IMR-90 (cell line): Measurements from ENCODE around the gene EFCAB8.

ENCODE experiments used
- CEBPB ChIP-seq: IDR thresholded peaks from 2 replicates; pipeline ENCODE4 v1.6.1; 2012; ENCODE audit warnings: low read depth, low read length, improper control_type of control experiment
- FOS ChIP-seq: fragments of 150-350 bp; IDR thresholded peaks from 2 replicates; pipeline ENCODE4 v1.6.1; 2016; ENCODE audit warnings: low read depth, low read length
- MXI1 ChIP-seq: IDR thresholded peaks from 2 replicates; pipeline ENCODE4 v1.6.1; 2012; ENCODE audit warnings: low read depth, mild to moderate bottlenecking, low read length, moderate library complexity, borderline replicate concordance
- POLR2A ChIP-seq: IDR thresholded peaks from 2 replicates; pipeline ENCODE4 v1.6.1; 2012; ENCODE audit warnings: mild to moderate bottlenecking, low read depth, low read length
- RAD21 ChIP-seq: IDR thresholded peaks from 2 replicates; pipeline ENCODE4 v1.6.1; 2012; ENCODE audit warnings: low read length, improper control_type of control experiment
- SMC3 ChIP-seq: fragments of 150-350 bp; IDR thresholded peaks from 2 replicates; pipeline ENCODE4 v1.6.1; 2016; ENCODE audit warnings: low read depth, mild to moderate bottlenecking, antibody characterized with exemption, low read length, moderate library complexity
- TF ChIP-seq, protein P1 (sequence below): conservative IDR thresholded peaks from 2 replicates; pipeline ENCODE4 v1.5.1; 2012; ENCODE audit warnings: mild to moderate bottlenecking, low read depth, low read length, improper control_type of control experiment
- TF ChIP-seq, protein P2 (sequence below): fragments of 150-350 bp; IDR thresholded peaks from 2 replicates; pipeline ENCODE4 v1.6.1; 2017; ENCODE audit warnings: mild to moderate bottlenecking, antibody characterized with exemption, low read length, low read depth

DNA sequence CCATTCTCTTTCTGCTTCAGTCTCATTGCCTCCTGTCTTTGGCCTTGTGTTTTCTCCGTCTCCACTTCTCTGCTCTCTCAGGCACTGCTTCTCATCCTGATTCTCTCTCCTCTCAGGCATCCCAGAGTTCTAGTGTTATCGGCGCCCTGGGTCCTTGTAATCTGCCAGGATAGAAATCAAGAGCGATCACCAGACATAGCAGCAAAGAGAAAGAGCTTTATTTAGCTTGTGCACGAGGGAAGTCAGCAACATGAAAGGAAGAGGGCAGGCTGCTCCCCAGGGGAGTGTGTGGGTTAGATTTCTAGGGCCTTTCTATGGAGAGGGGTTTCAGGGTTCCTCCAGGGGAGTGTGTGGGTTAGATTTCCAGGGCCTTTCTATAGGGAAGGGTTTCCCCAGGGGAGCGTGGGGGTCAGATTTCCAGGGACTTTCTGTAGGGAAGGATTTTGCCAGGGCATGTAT, 113.0 kb downstream of the EFCAB8 start:
- TF ChIP-seq, protein P1, sequence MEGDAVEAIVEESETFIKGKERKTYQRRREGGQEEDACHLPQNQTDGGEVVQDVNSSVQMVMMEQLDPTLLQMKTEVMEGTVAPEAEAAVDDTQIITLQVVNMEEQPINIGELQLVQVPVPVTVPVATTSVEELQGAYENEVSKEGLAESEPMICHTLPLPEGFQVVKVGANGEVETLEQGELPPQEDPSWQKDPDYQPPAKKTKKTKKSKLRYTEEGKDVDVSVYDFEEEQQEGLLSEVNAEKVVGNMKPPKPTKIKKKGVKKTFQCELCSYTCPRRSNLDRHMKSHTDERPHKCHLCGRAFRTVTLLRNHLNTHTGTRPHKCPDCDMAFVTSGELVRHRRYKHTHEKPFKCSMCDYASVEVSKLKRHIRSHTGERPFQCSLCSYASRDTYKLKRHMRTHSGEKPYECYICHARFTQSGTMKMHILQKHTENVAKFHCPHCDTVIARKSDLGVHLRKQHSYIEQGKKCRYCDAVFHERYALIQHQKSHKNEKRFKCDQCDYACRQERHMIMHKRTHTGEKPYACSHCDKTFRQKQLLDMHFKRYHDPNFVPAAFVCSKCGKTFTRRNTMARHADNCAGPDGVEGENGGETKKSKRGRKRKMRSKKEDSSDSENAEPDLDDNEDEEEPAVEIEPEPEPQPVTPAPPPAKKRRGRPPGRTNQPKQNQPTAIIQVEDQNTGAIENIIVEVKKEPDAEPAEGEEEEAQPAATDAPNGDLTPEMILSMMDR = no peak
- TF ChIP-seq SMC3 (no peak), POLR2A (no peak), RAD21 (no peak), MXI1 (no peak), CEBPB (no peak), FOS (no peak)
- TF ChIP-seq, protein P2, sequence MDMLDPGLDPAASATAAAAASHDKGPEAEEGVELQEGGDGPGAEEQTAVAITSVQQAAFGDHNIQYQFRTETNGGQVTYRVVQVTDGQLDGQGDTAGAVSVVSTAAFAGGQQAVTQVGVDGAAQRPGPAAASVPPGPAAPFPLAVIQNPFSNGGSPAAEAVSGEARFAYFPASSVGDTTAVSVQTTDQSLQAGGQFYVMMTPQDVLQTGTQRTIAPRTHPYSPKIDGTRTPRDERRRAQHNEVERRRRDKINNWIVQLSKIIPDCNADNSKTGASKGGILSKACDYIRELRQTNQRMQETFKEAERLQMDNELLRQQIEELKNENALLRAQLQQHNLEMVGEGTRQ = no peak
